Right lobe of liver (tissue), 4 donors: ENCODE data around the gene MINDY3.

ENCODE experiments used
- CTCF ChIP-seq, 4 donors: fragments of 200-600 bp in 3 of 4; fragments of 450-650 bp in 1 of 4; IDR thresholded peaks; one replicate each; pipeline versions ENCODE4 v1.5.1 to v1.8.0; 2016 to 2022; ENCODE audit warnings: antibody characterized with exemption in 4 of 4, mild to moderate bottlenecking in 2 of 4
- POLR2A ChIP-seq: fragments of 450-650 bp; IDR thresholded peaks from one replicate; pipeline ENCODE4 v1.6.1; 2017; ENCODE audit warnings: antibody characterized with exemption, mild to moderate bottlenecking
- donor health status: DM: no; HTN: no; CAD: no.
- donor health status: DM: no; HTN: no; CAD: no.
- donor health status: DM: no; HTN: yes; CAD: no.

GRCh38 chr10:15896654-15897053 lies 36.3 kb upstream of the MINDY3 start:
- TF ChIP-seq CTCF (IDR thresholded peaks at IDR 0.05) (no peak), POLR2A (no peak)
